ENCODE data around the gene MGAT3. TPM values are rescaled to one million over a fixed set of nuclear protein-coding genes. Genes with fewer than 3 reads are reported as not detected.

Gene MGAT3
- total and polyA plus RNA-seq, 2 of the 13 experiments (the other 11 are each of a cell fraction or from before 2014, with no cell fraction given): 0.11 to 0.15 TPM

DNA sequence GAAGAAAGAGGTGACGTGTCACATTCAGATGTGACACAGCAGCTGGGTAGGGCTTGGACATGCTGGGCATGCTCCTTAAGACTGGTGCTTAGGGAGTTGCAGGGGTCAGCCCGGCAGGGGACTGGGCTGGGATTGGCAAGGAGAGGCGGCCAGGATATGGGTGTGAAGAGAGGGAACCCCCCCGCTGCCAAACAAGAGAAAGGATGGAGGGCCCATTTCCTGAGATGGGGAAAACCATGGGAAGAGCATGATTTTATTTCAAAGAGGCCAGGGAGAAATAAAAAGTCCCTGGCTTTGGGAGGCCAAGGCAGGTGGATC, 68.8 kb downstream of the MGAT3 start (continued):
- no peak for TF ChIP-seq XBP1 (CRISPR knock-in tag; IDR thresholded peaks at IDR 0.05)
- TF ChIP-seq PRPF4 (IDR thresholded peaks at IDR 0.05; ENCODE audit: low read depth, low read length, poor library complexity, severe bottlenecking): no peak
- TF ChIP-seq, protein P1, sequence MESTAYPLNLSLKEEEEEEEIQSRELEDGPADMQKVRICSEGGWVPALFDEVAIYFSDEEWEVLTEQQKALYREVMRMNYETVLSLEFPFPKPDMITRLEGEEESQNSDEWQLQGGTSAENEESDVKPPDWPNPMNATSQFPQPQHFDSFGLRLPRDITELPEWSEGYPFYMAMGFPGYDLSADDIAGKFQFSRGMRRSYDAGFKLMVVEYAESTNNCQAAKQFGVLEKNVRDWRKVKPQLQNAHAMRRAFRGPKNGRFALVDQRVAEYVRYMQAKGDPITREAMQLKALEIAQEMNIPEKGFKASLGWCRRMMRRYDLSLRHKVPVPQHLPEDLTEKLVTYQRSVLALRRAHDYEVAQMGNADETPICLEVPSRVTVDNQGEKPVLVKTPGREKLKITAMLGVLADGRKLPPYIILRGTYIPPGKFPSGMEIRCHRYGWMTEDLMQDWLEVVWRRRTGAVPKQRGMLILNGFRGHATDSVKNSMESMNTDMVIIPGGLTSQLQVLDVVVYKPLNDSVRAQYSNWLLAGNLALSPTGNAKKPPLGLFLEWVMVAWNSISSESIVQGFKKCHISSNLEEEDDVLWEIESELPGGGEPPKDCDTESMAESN (CRISPR knock-in tag; conservative IDR thresholded peaks at IDR 0.05): 0 out of 2 replicates have a peak, but pooled peaks have one; percentile 2
- no peak for TF ChIP-seq CC2D1A (CRISPR knock-in tag; IDR thresholded peaks at IDR 0.05)
- no peak for TF ChIP-seq SIN3A (IDR thresholded peaks at IDR 0.05; ENCODE audit: borderline replicate concordance, low read depth, low read length)
- no peak for TF ChIP-seq DNMT3B (CRISPR knock-in tag; conservative IDR thresholded peaks at IDR 0.05)
- no peak for TF ChIP-seq NKX3-1 (CRISPR knock-in tag; IDR thresholded peaks at IDR 0.05)

DNA sequence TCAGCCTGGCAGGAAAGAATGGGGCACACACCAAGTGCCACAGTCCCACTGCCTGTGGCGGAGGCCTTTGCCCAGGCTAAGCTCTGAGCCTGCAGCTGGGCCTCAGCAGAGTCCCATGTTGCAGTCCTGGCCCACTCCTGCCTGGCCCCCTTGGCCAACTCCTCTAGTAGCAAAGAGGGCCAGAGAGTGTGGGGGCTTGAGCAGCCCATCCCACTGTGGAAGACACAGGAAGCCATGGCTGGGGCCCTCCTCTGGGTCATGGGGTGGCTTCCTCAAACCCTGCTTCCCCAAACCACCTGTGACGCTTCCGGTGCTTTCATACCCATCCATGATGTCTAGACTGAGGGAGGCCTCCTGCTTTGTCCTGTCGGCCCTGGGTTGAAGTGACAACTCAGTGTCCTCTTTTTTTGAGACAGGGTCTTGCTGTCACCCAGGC, 69.9 kb downstream of the MGAT3 start:
- Histone ChIP-seq H3K27me3 (ENCODE audit: control insufficient read depth in 1 of 2, insufficient read depth in 2 of 2, low read length in 2 of 2) (no peaks in the 10 kb centered on the region), H3K4me2 (ENCODE audit: low read depth, low read length) (no peak overlapping the region), H3K9ac (ENCODE audit: insufficient read depth, low read depth, low read length) (no peak overlapping the region), H3K79me2 (ENCODE audit: insufficient read depth, low read length) (peaks cover 28% of the 10 kb centered on the region), H3K9me3 (ENCODE audit: low read length) (no peaks in the 10 kb centered on the region), H3K4me1 (ENCODE audit: insufficient read depth, low read length) (peaks cover 90% of the 10 kb centered on the region), H4K20me1 (ENCODE audit: insufficient read depth, low read length) (peaks cover 59% of the 10 kb centered on the region), H3K27ac (ENCODE audit: extremely low read length, insufficient read depth, low read length) (peak overlapping the region; percentile 40), H3K4me3 (replicated peaks in 1 of 3; ENCODE audit: insufficient read depth in 1 of 3, low read depth in 2 of 3, low read length in 3 of 3) (no peak overlapping the region), H3K36me3 (replicated peaks in 1 of 2; ENCODE audit: control insufficient read depth in 1 of 2, insufficient read depth in 2 of 2, low read length in 2 of 2) (peaks cover 14 to 32% of the 10 kb centered on the region in 2 experiments), H2AFZ (ENCODE audit: low read length) (no peak overlapping the region)
- intact Hi-C loops (cut with micrococcal nuclease; ENCODE audit: unreplicated experiment): no loop called here
- FAIRE-seq: no peak
- whole genome bisulfite sequencing (ENCODE audit: low lambda C conversion rate): 82% methylated on average over 4 of the region's 4 CpGs
- ChIA-PET CTCF (ENCODE audit: low intra/inter-chr PET ratio, low total read pairs) (interaction anchor here (1.2 kb wide), 1 partner anchor 31 kb away, joined by 4 read pairs; no protein-coding TSS in a partner anchor), POLR2A (interaction anchor here (0.6 to 11.2 kb wide), 5 partner anchors 16 to 207 kb away, joined by 4 to 167 read pairs (median 4); partner anchors contain the start of genes MIEF1 and RPL3)
- DNase-seq (ENCODE audit: low spot score): no peak
- ATAC-seq: peak; percentile 27
- no TSS peak for BruUV-seq (replicated peaks)
- in situ Hi-C loops (cut with HindIII; ENCODE audit: extremely low pct_ligation_motif_present, low pct_unique_long_range_greater_than_20kb): no loop called here
- no peak for TF ChIP-seq ZNF670 (CRISPR knock-in tag; IDR thresholded peaks at IDR 0.05; ENCODE audit: borderline replicate concordance)
- 0 out of 2 replicates have a peak, but pooled peaks have one; percentile 28 for TF ChIP-seq POLR2AphosphoS5 (IDR thresholded peaks at IDR 0.05; ENCODE audit: low read depth, low read length)
- TF ChIP-seq KAT7 (CRISPR knock-in tag; IDR thresholded peaks at IDR 0.05; ENCODE audit: borderline replicate concordance): no peak
- TF ChIP-seq MTA1 (CRISPR knock-in tag; IDR thresholded peaks at IDR 0.05; ENCODE audit: borderline replicate concordance): 0 out of 2 replicates have a peak, but pooled peaks have one; percentile 4
- TF ChIP-seq, protein P2, sequence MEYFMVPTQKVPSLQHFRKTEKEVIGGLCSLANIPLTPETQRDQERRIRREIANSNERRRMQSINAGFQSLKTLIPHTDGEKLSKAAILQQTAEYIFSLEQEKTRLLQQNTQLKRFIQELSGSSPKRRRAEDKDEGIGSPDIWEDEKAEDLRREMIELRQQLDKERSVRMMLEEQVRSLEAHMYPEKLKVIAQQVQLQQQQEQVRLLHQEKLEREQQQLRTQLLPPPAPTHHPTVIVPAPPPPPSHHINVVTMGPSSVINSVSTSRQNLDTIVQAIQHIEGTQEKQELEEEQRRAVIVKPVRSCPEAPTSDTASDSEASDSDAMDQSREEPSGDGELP (IDR thresholded peaks at IDR 0.05; ENCODE audit: borderline replicate concordance, low read depth): no peak
- TF ChIP-seq, protein P3, sequence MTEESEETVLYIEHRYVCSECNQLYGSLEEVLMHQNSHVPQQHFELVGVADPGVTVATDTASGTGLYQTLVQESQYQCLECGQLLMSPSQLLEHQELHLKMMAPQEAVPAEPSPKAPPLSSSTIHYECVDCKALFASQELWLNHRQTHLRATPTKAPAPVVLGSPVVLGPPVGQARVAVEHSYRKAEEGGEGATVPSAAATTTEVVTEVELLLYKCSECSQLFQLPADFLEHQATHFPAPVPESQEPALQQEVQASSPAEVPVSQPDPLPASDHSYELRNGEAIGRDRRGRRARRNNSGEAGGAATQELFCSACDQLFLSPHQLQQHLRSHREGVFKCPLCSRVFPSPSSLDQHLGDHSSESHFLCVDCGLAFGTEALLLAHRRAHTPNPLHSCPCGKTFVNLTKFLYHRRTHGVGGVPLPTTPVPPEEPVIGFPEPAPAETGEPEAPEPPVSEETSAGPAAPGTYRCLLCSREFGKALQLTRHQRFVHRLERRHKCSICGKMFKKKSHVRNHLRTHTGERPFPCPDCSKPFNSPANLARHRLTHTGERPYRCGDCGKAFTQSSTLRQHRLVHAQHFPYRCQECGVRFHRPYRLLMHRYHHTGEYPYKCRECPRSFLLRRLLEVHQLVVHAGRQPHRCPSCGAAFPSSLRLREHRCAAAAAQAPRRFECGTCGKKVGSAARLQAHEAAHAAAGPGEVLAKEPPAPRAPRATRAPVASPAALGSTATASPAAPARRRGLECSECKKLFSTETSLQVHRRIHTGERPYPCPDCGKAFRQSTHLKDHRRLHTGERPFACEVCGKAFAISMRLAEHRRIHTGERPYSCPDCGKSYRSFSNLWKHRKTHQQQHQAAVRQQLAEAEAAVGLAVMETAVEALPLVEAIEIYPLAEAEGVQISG (CRISPR knock-in tag; IDR thresholded peaks at IDR 0.05): no peak
- no peak for TF ChIP-seq ARNT (IDR thresholded peaks at IDR 0.05)
- peak; percentile 90 for TF ChIP-seq AGO1 (IDR thresholded peaks at IDR 0.05; ENCODE audit: low read depth, low read length, poor library complexity, severe bottlenecking)
- peak; percentile 70 for TF ChIP-seq RBFOX2 (IDR thresholded peaks at IDR 0.05; ENCODE audit: low read depth, low read length)
